NCI-H2196 (cell line): ENCODE results near the gene ANKRD66.

ENCODE experiments used
- DNase-seq: peaks from one replicate; lab custom pipeline; 2025; ENCODE audit not compliant: unreplicated experiment; lab: John Stamatoyannopoulos, UW

Gene ANKRD66

DNA sequence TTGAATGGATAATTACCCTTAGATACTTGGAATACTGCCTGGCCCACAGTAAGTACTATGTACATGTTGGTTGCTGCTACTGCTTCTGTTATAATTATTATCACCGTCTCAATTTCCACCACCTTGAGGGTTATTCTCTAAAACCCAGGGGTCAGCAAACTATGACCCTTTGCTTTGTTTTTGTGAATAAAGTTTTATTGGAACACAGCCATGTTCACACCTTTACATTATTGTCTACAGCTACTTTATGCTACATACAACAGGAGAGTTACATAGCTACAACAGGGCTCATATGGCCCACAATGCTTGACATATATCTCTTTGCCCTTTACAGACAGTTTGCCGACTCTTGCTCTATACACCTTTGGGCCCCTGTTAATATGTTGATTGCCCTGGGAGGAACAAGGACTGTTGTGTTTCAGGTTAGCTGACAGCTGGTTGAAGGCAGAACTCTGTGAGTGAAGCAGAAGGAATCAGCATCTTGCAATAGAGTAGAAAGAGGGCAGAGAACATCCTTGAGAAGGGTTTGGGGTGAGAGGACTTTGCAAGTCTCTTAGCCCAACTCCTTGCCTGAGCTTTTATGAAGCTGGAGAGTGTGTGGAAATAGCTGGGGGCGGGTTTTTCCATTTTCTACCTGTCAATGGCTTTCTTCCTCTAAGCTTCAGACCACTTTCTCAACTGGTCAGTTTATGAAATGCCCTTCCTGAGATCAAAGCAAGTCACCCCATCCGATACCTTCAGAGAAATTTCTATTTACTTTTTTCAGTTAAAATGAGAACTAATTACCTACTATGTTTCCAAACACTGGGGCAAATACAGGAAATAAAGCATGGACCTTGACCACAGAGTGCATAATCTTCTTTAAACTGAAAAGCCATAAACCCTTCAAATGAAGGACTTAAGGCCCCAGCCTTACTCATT, 43.0 kb downstream of the ANKRD66 start:
- DNase-seq = no peak

DNA sequence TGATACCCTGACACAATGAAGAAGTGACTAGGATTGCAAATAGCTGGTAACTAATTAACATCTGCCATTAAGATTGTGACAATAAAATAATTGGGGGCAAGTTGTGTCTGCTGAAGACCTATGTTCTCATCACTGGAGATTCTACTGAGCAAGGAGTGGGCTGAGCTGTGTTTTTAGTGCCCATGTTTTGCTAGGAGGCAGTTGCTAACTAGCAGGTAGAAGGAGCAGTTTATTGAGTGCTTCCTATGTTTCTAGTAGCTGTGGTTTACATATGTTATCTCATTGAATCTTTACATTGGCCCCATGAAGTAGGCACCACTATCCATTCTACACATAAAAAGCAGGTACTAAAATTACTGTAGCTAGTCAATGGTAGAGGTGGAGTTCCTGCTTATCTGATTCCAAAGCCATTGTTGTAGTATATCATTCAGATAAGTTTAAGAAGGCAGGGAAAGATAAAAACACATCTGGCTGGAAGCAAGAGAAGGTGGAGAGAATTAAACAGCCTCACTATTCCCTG, 43.7 kb downstream of the ANKRD66 start:
- DNase-seq = no peak

- DNase-seq = no peak
Measured at GRCh38 chr6:46792635-46793034, 45.9 kb downstream of the ANKRD66 start.

DNA sequence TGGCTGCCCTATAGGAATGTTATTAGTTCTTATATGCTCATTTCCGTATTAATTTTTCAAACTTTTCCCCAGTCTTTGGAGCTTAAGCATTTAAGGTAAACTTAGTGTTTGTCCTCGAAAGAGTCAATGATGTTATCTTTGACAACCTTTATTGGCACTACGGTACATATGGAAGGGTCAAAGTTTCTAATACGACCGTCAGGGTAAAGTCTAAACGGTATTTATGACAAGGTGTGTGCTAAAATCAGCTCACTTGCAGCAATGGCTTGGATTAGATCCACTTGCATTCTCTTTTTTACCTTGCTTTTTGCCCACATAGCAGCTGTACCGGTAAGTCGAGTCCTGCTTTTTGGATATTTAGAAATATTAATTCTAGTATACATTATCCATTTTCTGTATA, 46.4 kb downstream of the ANKRD66 start, which contains the start of gene MEP1A:
MEP1A (plus strand) TSS at position 252 of the 400 bp plus-strand sequence; CDS start at position 262, 10 bp downstream.
- no peak for DNase-seq

- no peak for DNase-seq
Measured at GRCh38 chr6:46794068-46794467, 47.3 kb downstream of the ANKRD66 start.

DNA sequence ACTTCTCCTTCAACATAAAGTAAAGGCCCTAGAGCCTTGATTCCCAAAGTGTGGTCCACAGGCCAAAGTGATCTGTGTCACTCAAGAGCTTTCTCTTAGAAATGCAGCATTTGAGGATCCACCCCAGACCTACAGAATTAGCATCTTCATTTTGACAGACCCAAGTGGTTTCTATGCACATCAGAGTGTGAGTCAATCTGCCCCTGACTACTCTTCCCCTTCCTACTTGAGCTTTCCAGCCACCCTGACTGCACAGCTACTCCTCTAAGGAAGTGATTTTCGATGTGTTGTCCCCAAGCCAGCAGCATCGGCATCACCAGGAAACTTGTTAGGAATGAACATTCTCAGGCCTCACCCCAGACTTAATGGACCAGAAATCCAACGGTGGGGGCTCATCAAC, 49.1 kb downstream of the ANKRD66 start:
- no peak for DNase-seq

- no peak for DNase-seq
Measured at GRCh38 chr6:46796848-46797580, 50.3 kb downstream of the ANKRD66 start.

DNA sequence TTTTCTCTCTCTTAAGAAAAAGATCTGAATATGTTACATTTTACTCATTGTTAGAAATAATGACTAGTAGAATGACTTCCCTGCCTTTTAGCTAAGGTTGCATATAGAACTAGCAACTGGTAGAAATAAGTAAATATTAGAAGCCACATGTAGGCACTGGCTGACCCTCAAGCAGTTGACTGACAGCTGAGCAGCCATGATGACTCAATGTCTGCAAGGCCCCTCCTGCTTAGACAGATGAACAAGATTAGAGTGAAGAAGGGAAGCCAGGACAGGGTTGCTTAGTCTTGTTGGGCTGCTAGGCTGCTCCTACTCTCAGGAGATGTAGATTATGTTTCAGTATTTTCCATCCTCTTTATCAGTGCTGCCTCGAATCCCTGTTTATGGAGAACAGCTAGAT, 52.9 kb downstream of the ANKRD66 start:
- DNase-seq = no peak

GRCh38 chr6:46808806-46809205, 62.1 kb downstream of the ANKRD66 start:
- DNase-seq = no peak
